Activated T-helper 17 cell treated with anti-CD3 and anti-CD28 coated beads, Interleukin-2, amount 50 U/mL, for 72 hours (primary cell): Measurements from ENCODE around the gene GDE1. TPM values are rescaled to one million over a fixed set of nuclear protein-coding genes. Genes with fewer than 3 reads are reported as not detected.

Experiments used
- total RNA-seq, 2 donors: library from RNA; stranded (reverse); gene quantifications; one replicate each; pipeline ENCODE4 v1.2.3, GENCODE V29; 2022

GDE1 gene
- total RNA-seq, 2 donors from 2014 or later: 24.2 to 36.9 TPM

Other genes with a start within 250 kb of the GDE1 start
- gene CLEC19A, start 236.4 kb downstream of the GDE1 start, total RNA-seq: not detected
- gene TMC5, start 104.2 kb downstream of the GDE1 start, total RNA-seq: under 1 TPM; 0.09 to 0.32 TPM
- 10 to 100 TPM; 28.1 to 46.5 TPM for gene CCP110, start 1.8 kb upstream of the GDE1 start, total RNA-seq
- gene VPS35L, start 33.6 kb upstream of the GDE1 start, total RNA-seq: 10 to 100 TPM; 38.2 to 40.8 TPM
- 10 to 100 TPM; 15.6 to 26.6 TPM for gene KNOP1, start 196.1 kb upstream of the GDE1 start, total RNA-seq
- 1 to 10 TPM; 1.7 to 2.9 TPM for gene IQCK, start 196.2 kb upstream of the GDE1 start, total RNA-seq